Esophagus (tissue), 2 donors: ENCODE results near the gene SERPINB1. TPM values are rescaled to one million over a fixed set of nuclear protein-coding genes. Genes with fewer than 3 reads are reported as not detected.

Experiments
- H3K27ac ChIP-seq, 2 donors: one replicate each; pipeline ENCODE4 v1.5.1; 2013; ENCODE audit warnings: low read depth in 2 of 2, mild to moderate bottlenecking in 2 of 2, inconsistent platforms in 1 of 2, low read length in 1 of 2, moderate library complexity in 1 of 2
- H3K27me3 ChIP-seq, 2 donors: one replicate each; pipeline ENCODE4 v1.6.1; 2013; ENCODE audit warnings: low read length in 2 of 2, control low read depth in 1 of 2, mild to moderate bottlenecking in 1 of 2; ENCODE audit not compliant: insufficient read depth in 2 of 2, control insufficient read depth in 1 of 2
- H3K36me3 ChIP-seq, 2 donors: one replicate each; pipeline ENCODE4 v1.6.1; 2013; ENCODE audit warnings: low read length in 1 of 2; ENCODE audit not compliant: control insufficient read depth in 2 of 2, insufficient read depth in 2 of 2
- H3K4me1 ChIP-seq, 2 donors: one replicate each; pipeline ENCODE4 v1.6.1; 2013; ENCODE audit warnings: low read length in 1 of 2; ENCODE audit not compliant: control insufficient read depth in 2 of 2, insufficient read depth in 2 of 2
- H3K4me3 ChIP-seq, 2 donors: one replicate each; pipeline ENCODE4 v1.5.1; 2013; ENCODE audit warnings: low read length in 2 of 2, mild to moderate bottlenecking in 2 of 2, low read depth in 1 of 2, moderate library complexity in 1 of 2
- H3K9me3 ChIP-seq, 2 donors: one replicate each; pipeline ENCODE4 v1.6.1; 2013; ENCODE audit warnings: mild to moderate bottlenecking in 2 of 2, low read depth in 1 of 2, low read length in 1 of 2, moderate library complexity in 1 of 2; ENCODE audit not compliant: control insufficient read depth in 2 of 2, insufficient read depth in 1 of 2
- WGBS, 2 donors: extraction: QIAGEN DNeasy Blood & Tissue Kit; methylation state at CpG; one replicate each; pipeline ENCODE4 v1.1.7; 2013; 5-methylcytosine and 5-hydroxymethylcytosine counted together
- polyA plus RNA-seq, 2 donors: library from polyadenylated mRNA; stranded (reverse); fragments of 200-250 nt; gene quantifications; one replicate each; pipeline ENCODE4 v1.2.3, GENCODE V29; 2013
- donor health status: healthy with polysubstance abuse.
- donor health status: Bipolar disorder and iron deficiency.

Gene SERPINB1
- polyA plus RNA-seq, 2 donors = 302 to 549 TPM

- Histone ChIP-seq H3K27ac (peak overlapping the region; percentile 90 to 97), H3K27me3 (no peaks in the 10 kb centered on the region), H3K36me3 (peaks cover 2 to 13% of the 10 kb centered on the region in 2 donors), H3K4me1 (peaks cover 7 to 13% of the 10 kb centered on the region in 2 donors), H3K9me3 (no peaks in the 10 kb centered on the region), H3K4me3 (peak overlapping the region; percentile 46 to 63)
- WGBS, 2 donors = 38 to 59% methylated on average over 12 of the region's 12 CpGs
Observed at GRCh38 chr6:2839982-2840748, 1.5 kb downstream of the SERPINB1 start.

- WGBS, 2 donors = 39 to 48% methylated on average over 9 of the region's 9 CpGs
- Histone ChIP-seq H3K4me3 (peak overlapping the region in 1 of 2 donors; percentile 63), H3K27me3 (no peaks in the 10 kb centered on the region), H3K9me3 (no peaks in the 10 kb centered on the region), H3K27ac (peak overlapping the region; percentile 31 to 90), H3K36me3 (peaks cover 2 to 13% of the 10 kb centered on the region in 2 donors), H3K4me1 (peaks cover 7 to 13% of the 10 kb centered on the region in 2 donors)
Observed at GRCh38 chr6:2839195-2839981, 2.3 kb downstream of the SERPINB1 start.

GRCh38 chr6:2838251-2838650 lies 3.4 kb downstream of the SERPINB1 start:
- Histone ChIP-seq H3K4me1 (peaks cover 10 to 13% of the 10 kb centered on the region in 2 donors), H3K27me3 (no peaks in the 10 kb centered on the region), H3K27ac (no peak overlapping the region), H3K36me3 (peaks cover 8 to 20% of the 10 kb centered on the region in 2 donors), H3K9me3 (no peaks in the 10 kb centered on the region), H3K4me3 (no peak overlapping the region)
- WGBS, 2 donors = 64 to 81% methylated on average over 3 of the region's 3 CpGs

- no peaks in the 10 kb centered on the region for H3K9me3 ChIP-seq
- H3K27ac ChIP-seq = no peak overlapping the region
- peaks cover 8 to 21% of the 10 kb centered on the region in 2 donors for H3K36me3 ChIP-seq
- no peak overlapping the region for H3K4me3 ChIP-seq
- H3K4me1 ChIP-seq = peaks cover 0 to 4% of the 10 kb centered on the region in 2 donors
- H3K27me3 ChIP-seq = no peaks in the 10 kb centered on the region
Observed at GRCh38 chr6:2834262-2834661, 7.4 kb downstream of the SERPINB1 start.

- Histone ChIP-seq H3K4me1 (peaks cover 0 to 4% of the 10 kb centered on the region in 2 donors), H3K4me3 (no peak overlapping the region), H3K27me3 (no peaks in the 10 kb centered on the region), H3K9me3 (no peaks in the 10 kb centered on the region), H3K27ac (no peak overlapping the region), H3K36me3 (peaks cover 6 to 17% of the 10 kb centered on the region in 2 donors)
- 86 to 95% methylated on average over 2 of the region's 2 CpGs for WGBS, 2 donors
Observed at GRCh38 chr6:2831392-2831791, 10.3 kb downstream of the SERPINB1 start.

- Histone ChIP-seq H3K27ac (no peak overlapping the region), H3K4me1 (peaks cover 0 to 4% of the 10 kb centered on the region in 2 donors), H3K27me3 (no peaks in the 10 kb centered on the region), H3K4me3 (no peak overlapping the region), H3K36me3 (peaks cover 6 to 12% of the 10 kb centered on the region in 2 donors), H3K9me3 (no peaks in the 10 kb centered on the region)
- WGBS, 2 donors = 75 to 86% methylated on average over 3 of the region's 3 CpGs
Observed at GRCh38 chr6:2830183-2830582, 11.5 kb downstream of the SERPINB1 start.

- Histone ChIP-seq H3K9me3 (no peaks in the 10 kb centered on the region), H3K36me3 (peaks cover 6 to 10% of the 10 kb centered on the region in 2 donors), H3K4me1 (peaks cover 0 to 2% of the 10 kb centered on the region in 2 donors), H3K27me3 (no peaks in the 10 kb centered on the region), H3K4me3 (no peak overlapping the region), H3K27ac (no peak overlapping the region)
- 88 to 92% methylated on average over 2 of the region's 2 CpGs for WGBS, 2 donors
Observed at GRCh38 chr6:2829253-2829652, 12.4 kb downstream of the SERPINB1 start.

- Histone ChIP-seq H3K27me3 (no peaks in the 10 kb centered on the region), H3K4me3 (no peak overlapping the region), H3K4me1 (no peaks in the 10 kb centered on the region), H3K9me3 (no peaks in the 10 kb centered on the region), H3K27ac (no peak overlapping the region), H3K36me3 (peaks cover 2 to 6% of the 10 kb centered on the region in 2 donors)
- 86 to 90% methylated on average over 4 of the region's 4 CpGs for WGBS, 2 donors
Observed at GRCh38 chr6:2828629-2829028, 13.0 kb downstream of the SERPINB1 start.

GRCh38 chr6:2827142-2827541 lies 14.5 kb downstream of the SERPINB1 start:
- no peak overlapping the region for H3K4me3 ChIP-seq
- no peaks in the 10 kb centered on the region for H3K9me3 ChIP-seq
- no peaks in the 10 kb centered on the region for H3K27me3 ChIP-seq
- H3K27ac ChIP-seq = no peak overlapping the region
- no peaks in the 10 kb centered on the region for H3K4me1 ChIP-seq
- peaks cover 0 to under 1% of the 10 kb centered on the region in 2 donors for H3K36me3 ChIP-seq
- WGBS, 2 donors = 85 to 91% methylated on average over 6 of the region's 6 CpGs
